ENCODE measurements around the gene PAGE2.

GRCh38 chrX:55039471-55039870, 49.3 kb upstream of the PAGE2 start:
- TF ChIP-seq CTCF (IDR thresholded peaks at IDR 0.05; ENCODE audit: extremely low read depth in 1 of 2, insufficient read depth in 1 of 2, low read depth in 1 of 2, low read length in 2 of 2) = no peak
- TF ChIP-seq POLR2A (IDR thresholded peaks at IDR 0.05; ENCODE audit: low read depth, low read length) = no peak
- no peak for TF ChIP-seq POLR2AphosphoS5 (IDR thresholded peaks at IDR 0.05; ENCODE audit: insufficient read depth, low read depth, low read length)
- no peak for TF ChIP-seq JUN (IDR thresholded peaks at IDR 0.05; ENCODE audit: borderline replicate concordance, insufficient read depth, insufficient read length, low read depth)
- TF ChIP-seq EZH2 (IDR thresholded peaks at IDR 0.05; ENCODE audit: borderline replicate concordance, low read depth, low read length, severe bottlenecking) = no peak
- no peak for TF ChIP-seq FOS (IDR thresholded peaks at IDR 0.05; ENCODE audit: borderline replicate concordance, insufficient read depth, low read length)
- no peak for TF ChIP-seq MAX (IDR thresholded peaks at IDR 0.05; ENCODE audit: insufficient read depth, insufficient read length)
- no peak for TF ChIP-seq MYC (IDR thresholded peaks at IDR 0.05; ENCODE audit: low read depth, low read length)
- TF ChIP-seq GATA2 (IDR thresholded peaks at IDR 0.05; ENCODE audit: insufficient read depth, insufficient read length, low read depth, low read length) = no peak

All from endothelial cell of umbilical vein (primary cell).